MV-4-11 (cell line): ENCODE measurements around the gene SFT2D2.
"Not testable (repeated sequence)": the region's sequence is repeated elsewhere in the genome, so short reads cannot be mapped to it uniquely, and the experiment has no call there.

Experiments
- DNase-seq: peaks from one replicate; lab custom pipeline; 2025; lab: John Stamatoyannopoulos, UW

Gene SFT2D2

DNA sequence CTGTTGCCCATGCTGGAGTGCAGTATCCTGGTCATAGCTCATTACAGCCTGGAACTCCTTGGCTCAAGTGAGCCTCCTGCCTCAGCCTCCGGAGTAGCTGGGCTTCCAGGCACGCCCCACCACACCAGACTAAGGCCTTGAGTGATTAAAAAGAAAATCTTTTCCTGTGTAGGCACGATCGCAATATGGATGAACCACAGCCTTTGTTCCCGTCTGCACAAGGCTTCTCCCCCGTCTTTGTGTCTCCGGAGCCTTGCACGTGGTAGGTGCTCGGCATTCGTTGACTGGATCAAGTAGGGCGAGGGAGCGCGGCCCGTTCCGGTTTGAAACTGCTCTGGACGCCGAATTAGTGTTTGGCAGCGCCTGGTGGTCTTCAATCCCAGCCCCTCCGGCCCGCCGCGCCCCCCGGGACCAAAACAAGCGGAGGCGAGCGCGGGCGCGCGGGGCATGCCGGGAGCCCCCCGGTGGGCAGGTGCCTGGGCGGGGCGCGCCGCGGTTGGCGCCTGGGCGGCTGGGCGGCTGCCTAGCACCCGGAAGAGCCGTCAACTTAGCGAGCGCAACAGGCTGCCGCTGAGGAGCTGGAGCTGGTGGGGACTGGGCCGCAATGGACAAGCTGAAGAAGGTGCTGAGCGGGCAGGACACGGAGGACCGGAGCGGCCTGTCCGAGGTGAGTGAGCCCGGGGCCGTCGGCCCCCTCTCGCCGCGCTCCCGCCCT lies at the start of gene SFT2D2:
Gene SFT2D2 (plus strand): TSS at position 529 of the 715 bp plus-strand sequence. CDS start 76 bp downstream, at position 605.
- peak; percentile 71 for DNase-seq

DNA sequence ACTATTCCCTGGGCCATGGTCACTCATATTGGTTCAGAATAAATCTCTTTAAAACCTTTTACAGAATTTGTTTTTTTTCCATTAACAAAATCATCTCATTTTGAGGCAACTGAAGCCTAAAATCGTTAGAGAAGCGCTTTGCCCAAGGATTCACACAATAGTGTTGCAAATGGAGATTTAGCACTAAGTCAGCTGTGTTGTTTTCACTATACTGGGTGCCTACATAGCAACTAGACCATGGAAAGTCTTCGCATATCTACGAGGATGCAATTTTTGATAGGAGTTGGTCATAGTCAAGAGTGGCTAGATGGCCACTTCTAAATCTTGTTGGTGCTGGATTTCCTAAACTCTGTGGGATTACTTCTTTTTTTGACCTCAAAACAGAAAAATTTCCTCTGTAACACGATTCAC lies 47.6 kb upstream of the SFT2D2 start:
- DNase-seq = no peak

GRCh38 chr1:168178638-168179437 lies 47.0 kb upstream of the SFT2D2 start, which contains the start of gene TIPRL:
Gene TIPRL (plus strand): TSS chr1:168178962. CDS start chr1:168179078, 116 bp downstream.
- peak; percentile 99 for DNase-seq

- DNase-seq = no peak
Observed at GRCh38 chr1:168179438-168180147, 46.2 kb upstream of the SFT2D2 start.

- DNase-seq = no peak
Observed at GRCh38 chr1:168180148-168180524, 45.7 kb upstream of the SFT2D2 start.

DNA sequence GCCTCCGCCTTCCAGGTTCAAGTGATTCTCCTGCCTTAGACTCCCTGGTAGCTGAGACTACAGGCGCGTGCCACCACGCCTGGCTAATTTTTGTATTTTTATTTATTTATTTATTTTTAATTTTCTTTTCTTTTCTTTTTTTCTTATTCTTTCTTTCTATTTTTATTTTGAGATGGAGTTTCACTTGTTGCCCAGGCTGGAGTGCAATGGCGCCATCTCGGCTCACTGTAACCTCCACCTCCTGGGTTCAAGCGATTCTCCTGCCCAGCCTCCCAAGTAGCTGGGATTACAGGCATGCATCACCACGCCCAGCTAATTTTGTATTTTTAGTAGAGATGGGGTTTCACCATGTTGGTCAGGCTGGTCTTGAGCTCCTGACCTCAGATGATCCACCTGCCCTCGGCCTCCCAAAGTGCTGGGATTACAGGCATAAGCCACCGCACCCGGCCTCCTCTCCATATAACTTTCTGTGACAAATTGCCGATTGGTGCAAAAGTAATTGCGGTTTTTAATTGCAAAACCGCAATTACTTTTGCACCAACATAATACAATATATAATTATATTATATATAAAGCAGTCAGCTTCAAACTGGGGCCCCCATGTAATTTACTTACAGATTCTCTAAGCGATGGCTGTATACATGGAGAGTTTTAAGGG lies 44.6 kb upstream of the SFT2D2 start:
- not testable (repeated sequence) for DNase-seq

DNA sequence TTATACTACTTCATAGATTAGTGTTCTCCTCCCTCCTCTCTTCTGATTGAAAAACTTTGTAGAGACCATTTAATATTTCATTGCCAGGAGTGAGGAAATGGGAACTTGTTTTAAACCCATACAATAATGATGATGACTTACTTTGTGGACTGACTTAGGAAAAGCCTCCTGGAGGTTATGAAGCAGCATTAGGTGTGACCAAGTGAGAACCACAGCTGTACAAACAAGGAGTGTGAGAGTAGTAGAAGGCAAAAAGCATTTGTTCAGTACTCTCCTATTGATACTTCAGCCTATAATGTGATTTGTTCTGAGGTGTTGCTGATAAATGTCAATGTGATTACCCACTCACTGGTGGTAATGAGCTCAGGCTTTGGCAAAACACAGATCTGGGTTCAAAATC lies 38.6 kb upstream of the SFT2D2 start:
- no peak for DNase-seq

GRCh38 chr1:168190403-168190802 lies 35.4 kb upstream of the SFT2D2 start:
- no peak for DNase-seq

DNA sequence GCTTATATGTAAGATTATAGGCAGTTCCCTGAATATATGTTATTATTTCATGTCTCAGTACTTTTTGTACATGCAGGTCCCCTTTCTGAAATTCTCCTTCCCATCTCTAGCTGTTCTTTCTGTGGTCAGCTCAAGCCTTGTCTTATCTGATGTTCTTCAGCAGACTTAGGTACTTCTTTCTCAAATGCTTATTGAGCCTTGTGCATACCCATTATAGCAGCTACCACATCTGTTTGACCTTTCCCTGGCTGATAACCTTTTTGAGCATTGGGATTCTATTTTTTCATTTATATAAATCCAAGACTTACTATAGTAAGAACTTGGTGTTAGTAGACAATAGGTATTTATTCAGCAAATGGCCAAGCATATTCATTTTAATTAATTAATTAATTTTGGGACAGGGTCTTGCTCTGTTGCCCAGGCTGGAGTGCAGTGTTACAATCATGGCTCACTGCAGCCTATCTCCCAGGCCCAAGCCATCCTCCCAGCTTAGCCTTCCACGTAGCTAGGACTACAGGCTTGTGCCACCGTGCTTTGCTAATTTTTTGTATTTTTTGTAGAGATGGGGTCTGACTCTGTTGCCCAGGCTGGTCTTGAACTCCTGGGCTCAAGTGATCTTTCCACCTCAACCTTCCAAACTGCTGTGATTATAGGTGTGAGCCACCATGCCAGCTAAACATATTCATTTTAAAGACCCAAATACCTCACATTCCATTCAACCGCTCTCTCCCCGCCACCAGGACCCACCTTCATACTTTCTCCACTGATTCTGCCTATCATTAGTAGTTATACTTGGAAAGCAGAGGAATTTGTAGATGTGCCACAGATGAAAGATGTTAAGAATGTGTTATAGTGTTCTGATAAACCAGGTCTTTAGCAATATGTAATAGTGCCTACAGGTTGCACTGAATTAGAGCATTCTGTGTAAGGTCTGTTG lies 30.3 kb upstream of the SFT2D2 start:
- DNase-seq = no peak

DNA sequence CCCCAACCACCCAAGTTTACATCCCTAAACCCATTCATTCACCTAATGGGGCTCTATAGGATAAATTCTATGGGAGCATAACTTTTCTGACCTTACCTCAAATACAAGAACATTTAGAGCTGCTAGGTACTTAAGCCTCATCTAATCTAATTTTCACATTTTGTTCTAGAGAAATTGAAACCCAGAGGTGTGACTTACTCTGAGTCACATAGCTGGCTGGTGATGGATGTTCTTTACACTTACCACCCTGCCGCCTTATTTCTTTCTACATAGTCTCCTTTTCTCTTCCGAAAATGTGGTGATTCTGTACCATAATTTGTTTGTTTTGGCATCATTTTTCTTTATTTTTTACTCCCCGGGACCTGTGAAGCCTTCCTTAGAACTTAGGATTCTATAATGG lies 26.7 kb upstream of the SFT2D2 start:
- DNase-seq = no peak

DNA sequence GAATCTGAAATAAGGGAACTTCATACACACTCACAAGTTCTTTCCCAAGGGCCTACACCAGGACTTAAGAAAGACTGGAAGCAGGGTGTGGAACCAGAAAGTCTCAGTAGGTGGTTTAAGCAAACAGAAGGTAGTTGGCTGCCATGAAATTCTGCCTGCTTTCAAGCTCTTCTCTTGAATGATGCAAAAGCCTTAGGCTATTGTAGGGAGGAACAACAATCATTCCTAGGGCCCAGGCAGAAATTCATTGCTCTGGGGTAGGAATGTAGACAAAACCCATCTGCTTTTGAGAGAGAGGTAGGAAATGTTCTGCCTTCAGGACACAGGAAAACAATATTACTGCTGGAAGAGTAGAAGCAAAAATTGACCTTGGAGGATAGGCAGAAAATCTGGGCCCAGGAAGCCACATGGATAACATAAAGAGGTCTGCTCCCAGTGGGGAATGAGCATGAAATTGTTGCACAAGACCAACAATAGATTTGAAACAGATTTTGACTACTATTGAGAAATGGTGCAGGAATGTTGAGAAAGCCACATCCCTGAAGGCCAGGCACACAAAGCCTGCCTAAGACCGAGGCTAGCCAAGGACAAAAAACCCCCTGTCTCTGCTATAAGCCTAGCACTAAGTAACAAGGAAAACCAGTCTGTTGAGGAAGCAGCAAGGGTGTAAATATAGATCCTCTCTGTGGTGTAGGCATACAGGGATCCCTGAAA lies 22.7 kb upstream of the SFT2D2 start:
- DNase-seq = peak; percentile 70

DNA sequence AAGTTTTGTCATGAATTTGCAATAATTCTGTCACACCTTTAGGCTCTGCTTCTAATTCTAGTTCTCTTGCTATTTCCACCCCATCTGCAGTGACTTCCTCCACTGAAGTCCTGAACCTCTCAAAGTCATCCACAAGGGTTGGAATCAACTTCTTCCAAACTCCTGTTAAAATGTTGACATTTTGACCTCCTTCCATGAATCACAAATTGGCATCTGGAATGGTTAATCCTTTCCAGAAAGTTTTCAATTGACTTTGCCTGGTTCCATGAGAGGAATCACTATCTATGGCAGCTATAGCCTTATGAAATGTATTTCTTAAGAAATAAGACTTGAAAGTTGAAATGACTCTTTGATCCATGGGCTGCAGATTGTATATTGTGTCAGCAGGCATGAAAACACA lies 19.7 kb upstream of the SFT2D2 start:
- no peak for DNase-seq

GRCh38 chr1:168207673-168208072 lies 18.1 kb upstream of the SFT2D2 start:
- not testable (repeated sequence) for DNase-seq

DNA sequence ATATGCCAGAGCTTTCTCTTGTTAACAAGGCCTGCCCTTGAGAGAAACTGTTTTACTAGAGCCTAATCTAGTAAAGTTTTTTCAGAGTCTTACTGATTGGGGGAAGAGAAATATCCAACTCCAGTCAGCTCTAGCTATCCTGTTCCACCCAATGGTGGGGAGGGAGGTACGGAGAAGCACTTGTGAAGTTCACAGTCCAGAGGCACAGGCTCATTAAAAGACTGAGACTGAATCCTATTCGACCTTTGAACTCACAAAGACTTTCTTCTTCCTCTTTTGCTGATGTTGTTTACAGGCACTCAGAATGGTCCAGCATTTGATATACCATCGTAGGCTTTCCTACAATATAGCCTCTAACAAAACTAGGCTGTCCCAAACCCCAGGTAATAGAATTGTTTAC lies 15.5 kb upstream of the SFT2D2 start:
- DNase-seq = peak; percentile 11

DNA sequence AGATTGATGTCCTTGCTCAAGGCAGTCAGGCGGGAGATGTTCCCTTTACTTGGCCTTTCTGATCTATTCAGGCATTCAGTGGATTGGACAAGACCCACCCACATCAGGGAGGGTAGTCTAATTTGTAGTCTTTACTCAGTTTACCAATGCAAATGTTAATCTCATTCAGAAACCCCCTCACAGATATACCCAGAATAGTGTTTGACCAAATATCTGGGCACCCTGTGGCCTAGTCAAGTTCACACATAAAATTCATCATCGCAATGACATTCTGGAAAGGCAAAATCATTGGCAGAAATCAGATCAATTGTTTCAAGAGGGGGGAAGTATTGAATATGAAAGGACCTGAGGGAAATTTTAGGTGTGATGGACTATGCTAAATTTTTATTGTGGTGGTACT lies 12.5 kb upstream of the SFT2D2 start:
- DNase-seq = no peak

- DNase-seq = no peak
Observed at GRCh38 chr1:168216171-168216570, 9.6 kb upstream of the SFT2D2 start.

DNA sequence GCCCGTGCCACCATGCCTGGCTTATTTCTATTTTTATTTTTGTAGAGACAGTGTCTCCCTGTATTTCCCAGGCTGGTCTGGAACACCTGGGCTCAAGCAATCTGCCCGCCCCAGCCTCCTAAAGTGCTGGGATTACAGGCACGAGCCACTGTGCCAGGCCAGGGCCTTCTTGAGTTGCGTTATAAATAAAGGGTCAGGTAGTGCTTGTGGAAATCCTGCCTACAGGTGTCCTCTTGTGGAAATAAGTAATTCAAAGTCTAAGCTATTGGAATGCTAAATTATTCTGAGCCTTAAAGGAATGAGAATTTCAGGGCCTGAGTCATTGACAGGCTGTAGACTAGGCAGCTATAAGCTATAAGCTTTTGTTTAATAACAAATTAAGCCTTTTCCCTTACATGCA lies 8.1 kb upstream of the SFT2D2 start:
- DNase-seq = no peak

- no peak for DNase-seq
Observed at GRCh38 chr1:168218658-168219057, 7.1 kb upstream of the SFT2D2 start.

DNA sequence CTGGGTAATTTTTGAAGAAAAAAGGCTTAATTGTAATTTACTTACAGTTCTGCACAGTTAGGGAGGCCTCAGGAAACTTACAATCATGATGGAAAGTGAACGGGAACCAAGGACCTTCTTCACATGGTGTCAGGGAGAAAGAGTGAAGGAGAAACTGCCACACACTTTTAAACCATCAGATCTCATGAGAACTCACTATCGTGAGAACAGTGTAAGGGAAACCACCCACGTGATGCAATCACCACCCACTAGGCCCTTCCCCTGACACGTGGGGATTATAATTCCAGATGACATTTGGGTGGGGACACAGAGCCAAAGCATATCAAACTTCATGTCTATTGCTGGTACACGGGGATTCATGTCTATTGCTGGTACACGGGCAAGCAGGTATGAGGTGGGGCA lies 5.3 kb upstream of the SFT2D2 start:
- peak; percentile 57 for DNase-seq

DNA sequence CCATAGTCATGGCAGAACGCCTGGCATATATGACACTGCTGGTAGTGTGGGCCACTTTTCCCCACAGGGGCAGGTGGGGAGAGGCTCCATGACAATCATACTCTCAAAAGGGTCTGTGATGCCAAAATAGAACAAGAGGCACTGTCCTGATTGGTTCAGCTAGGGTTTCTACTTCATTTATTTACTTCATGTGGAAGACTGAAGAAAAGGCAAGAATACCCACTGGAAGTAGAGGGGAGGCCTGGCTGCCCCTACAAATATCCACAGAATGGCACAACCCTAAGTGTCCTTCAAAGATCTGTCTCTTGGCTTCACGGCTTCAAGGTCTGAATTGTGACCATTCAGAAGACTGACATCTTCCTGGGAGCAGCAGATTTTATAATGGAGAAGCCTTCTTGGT lies 4.5 kb upstream of the SFT2D2 start:
- DNase-seq = no peak
